K562 (cell line): ENCODE results near the gene NTRK3.

ENCODE experiments used
- GABPB1 ChIP-seq: sonication (generic); formaldehyde crosslinking; IDR thresholded peaks from 2 replicates; pipeline ENCODE4 v1.8.0; 2022; ENCODE audit warnings: mild to moderate bottlenecking, missing genetic modification reagents
- LCOR ChIP-seq: sonication (generic); formaldehyde crosslinking; IDR thresholded peaks from 2 replicates; pipeline ENCODE4 v1.8.0; 2022; ENCODE audit warnings: mild to moderate bottlenecking, missing genetic modification reagents
- MAFG ChIP-seq: fragments of 450-650 bp; conservative IDR thresholded peaks from 2 replicates; pipeline ENCODE4 v1.6.1; 2016; ENCODE audit warnings: missing genetic modification characterization, missing compliant biosample characterization
- MXI1 ChIP-seq: IDR thresholded peaks from 2 replicates; pipeline ENCODE4 v1.6.1; 2011; ENCODE audit warnings: low read depth, mild to moderate bottlenecking, improper control_type of control experiment, low read length
- POLR2AphosphoS5 ChIP-seq: IDR thresholded peaks from 2 replicates; pipeline ENCODE4 v1.6.1; 2011; ENCODE audit warnings: mild to moderate bottlenecking, low read depth, low read length, moderate library complexity; ENCODE audit not compliant: control insufficient read depth, insufficient read depth
- SIX5 ChIP-seq, 2 experiments: IDR thresholded peaks; 2 replicates each; pipeline ENCODE4 v1.6.1; 2011; ENCODE audit warnings: low read length in 2 of 2, borderline replicate concordance in 1 of 2, low read depth in 1 of 2, mild to moderate bottlenecking in 1 of 2, moderate library complexity in 1 of 2; ENCODE audit not compliant: insufficient read depth in 1 of 2
- SMC3 ChIP-seq: conservative IDR thresholded peaks from 2 replicates; pipeline ENCODE4 v1.6.1; 2011; ENCODE audit warnings: low read depth, low read length, improper control_type of control experiment; ENCODE audit not compliant: insufficient read depth
- TARDBP ChIP-seq: fragments of 450-650 bp; IDR thresholded peaks from 2 replicates; pipeline ENCODE4 v1.6.1; 2016
- ZC3H4 ChIP-seq: sonication (generic); formaldehyde crosslinking; IDR thresholded peaks from 2 replicates; pipeline ENCODE4 v1.9.0; 2021; ENCODE audit warnings: missing genetic modification reagents, borderline replicate concordance
- ZNF217 ChIP-seq: sonication (generic); formaldehyde crosslinking; IDR thresholded peaks from 2 replicates; pipeline ENCODE4 v1.8.0; 2022; ENCODE audit warnings: mild to moderate bottlenecking, missing genetic modification reagents
- TF ChIP-seq, protein P1 (sequence below), 3 experiments: IDR thresholded peaks in 2 of 3; conservative IDR thresholded peaks in 1 of 3; 2 replicates each; pipeline ENCODE4 v1.5.1; 2011 to 2012; ENCODE audit warnings: low read length in 3 of 3, mild to moderate bottlenecking in 3 of 3, control low read depth in 2 of 3, improper control_type of control experiment in 1 of 3, inconsistent platforms in 1 of 3, low read depth in 1 of 3, mixed read lengths in 1 of 3, moderate library complexity in 1 of 3; ENCODE audit not compliant: insufficient read depth in 2 of 3
- TF ChIP-seq, protein P2 (sequence below): sonication (generic); formaldehyde crosslinking; IDR thresholded peaks from 2 replicates; pipeline ENCODE4 v1.8.0; 2022; ENCODE audit warnings: missing genetic modification reagents, mild to moderate bottlenecking, borderline replicate concordance
- TF ChIP-seq, protein P3 (sequence below): fragments of 250-450 bp; sonication (Bioruptor Pico); IDR thresholded peaks from 2 replicates; pipeline ENCODE4 v1.5.0; 2022; ENCODE audit warnings: mild to moderate bottlenecking

DNA sequence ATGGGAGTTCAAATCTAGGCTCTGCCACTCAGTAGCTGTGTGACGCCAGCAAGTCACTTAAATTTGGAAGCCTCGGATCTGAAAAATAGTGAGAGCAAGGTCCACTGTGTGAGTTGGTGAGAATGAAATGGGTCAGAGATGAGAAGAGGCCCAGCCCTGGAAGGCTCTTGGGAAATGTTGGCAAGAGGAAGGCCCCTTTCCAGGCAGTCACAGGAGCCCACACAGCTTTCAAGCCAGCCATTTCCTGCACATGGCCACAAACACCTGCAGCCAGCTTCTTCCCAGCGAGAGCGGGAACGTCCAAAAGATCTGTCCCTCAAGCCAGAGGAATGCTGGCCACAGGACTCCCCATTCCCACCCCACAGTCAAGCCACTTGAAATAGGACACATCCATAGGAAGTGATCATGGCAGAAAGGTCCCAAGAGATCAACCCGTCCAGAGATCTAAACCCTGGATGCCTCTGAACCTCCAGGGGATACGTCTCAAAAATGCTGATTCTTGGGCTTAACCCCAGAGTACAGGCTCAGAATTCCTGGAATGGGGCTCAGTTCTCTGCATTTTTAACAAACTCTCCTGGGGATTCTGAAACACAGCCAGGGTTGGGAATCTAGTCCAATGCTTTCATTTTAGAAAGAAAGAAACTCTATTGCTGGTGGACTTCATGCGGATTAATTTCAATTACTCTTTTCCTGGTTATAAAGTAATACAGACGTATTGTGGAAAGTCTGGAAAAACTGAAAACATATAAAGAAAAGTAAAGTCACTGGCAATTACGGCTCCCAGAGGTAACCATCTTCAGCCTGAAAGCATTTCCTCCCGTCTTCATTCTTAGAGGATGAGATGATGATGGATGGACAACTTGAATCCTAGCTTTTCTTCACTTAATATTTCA lies 35.9 kb downstream of the NTRK3 start:
- TF ChIP-seq, protein P1, sequence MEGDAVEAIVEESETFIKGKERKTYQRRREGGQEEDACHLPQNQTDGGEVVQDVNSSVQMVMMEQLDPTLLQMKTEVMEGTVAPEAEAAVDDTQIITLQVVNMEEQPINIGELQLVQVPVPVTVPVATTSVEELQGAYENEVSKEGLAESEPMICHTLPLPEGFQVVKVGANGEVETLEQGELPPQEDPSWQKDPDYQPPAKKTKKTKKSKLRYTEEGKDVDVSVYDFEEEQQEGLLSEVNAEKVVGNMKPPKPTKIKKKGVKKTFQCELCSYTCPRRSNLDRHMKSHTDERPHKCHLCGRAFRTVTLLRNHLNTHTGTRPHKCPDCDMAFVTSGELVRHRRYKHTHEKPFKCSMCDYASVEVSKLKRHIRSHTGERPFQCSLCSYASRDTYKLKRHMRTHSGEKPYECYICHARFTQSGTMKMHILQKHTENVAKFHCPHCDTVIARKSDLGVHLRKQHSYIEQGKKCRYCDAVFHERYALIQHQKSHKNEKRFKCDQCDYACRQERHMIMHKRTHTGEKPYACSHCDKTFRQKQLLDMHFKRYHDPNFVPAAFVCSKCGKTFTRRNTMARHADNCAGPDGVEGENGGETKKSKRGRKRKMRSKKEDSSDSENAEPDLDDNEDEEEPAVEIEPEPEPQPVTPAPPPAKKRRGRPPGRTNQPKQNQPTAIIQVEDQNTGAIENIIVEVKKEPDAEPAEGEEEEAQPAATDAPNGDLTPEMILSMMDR (IDR thresholded peaks at IDR 0.05 in 2 of 3, conservative IDR thresholded peaks at IDR 0.05 in 1 of 3; ENCODE audit: insufficient read depth in 2 of 3, low read depth in 1 of 3, low read length in 3 of 3), result no peak
- no peak for TF ChIP-seq TARDBP
- no peak for TF ChIP-seq SMC3
- no peak for TF ChIP-seq GABPB1 (CRISPR knock-in tag)
- TF ChIP-seq MAFG, result no peak
- TF ChIP-seq POLR2AphosphoS5, result no peak
- TF ChIP-seq, protein P2, sequence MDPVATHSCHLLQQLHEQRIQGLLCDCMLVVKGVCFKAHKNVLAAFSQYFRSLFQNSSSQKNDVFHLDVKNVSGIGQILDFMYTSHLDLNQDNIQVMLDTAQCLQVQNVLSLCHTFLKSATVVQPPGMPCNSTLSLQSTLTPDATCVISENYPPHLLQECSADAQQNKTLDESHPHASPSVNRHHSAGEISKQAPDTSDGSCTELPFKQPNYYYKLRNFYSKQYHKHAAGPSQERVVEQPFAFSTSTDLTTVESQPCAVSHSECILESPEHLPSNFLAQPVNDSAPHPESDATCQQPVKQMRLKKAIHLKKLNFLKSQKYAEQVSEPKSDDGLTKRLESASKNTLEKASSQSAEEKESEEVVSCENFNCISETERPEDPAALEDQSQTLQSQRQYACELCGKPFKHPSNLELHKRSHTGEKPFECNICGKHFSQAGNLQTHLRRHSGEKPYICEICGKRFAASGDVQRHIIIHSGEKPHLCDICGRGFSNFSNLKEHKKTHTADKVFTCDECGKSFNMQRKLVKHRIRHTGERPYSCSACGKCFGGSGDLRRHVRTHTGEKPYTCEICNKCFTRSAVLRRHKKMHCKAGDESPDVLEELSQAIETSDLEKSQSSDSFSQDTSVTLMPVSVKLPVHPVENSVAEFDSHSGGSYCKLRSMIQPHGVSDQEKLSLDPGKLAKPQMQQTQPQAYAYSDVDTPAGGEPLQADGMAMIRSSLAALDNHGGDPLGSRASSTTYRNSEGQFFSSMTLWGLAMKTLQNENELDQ, result no peak
- no peak for TF ChIP-seq ZNF217 (CRISPR knock-in tag)
- no peak for TF ChIP-seq SIX5 (IDR thresholded peaks at IDR 0.05; ENCODE audit: borderline replicate concordance in 1 of 2, insufficient read depth in 1 of 2, low read depth in 1 of 2, low read length in 2 of 2)
- TF ChIP-seq, protein P3, sequence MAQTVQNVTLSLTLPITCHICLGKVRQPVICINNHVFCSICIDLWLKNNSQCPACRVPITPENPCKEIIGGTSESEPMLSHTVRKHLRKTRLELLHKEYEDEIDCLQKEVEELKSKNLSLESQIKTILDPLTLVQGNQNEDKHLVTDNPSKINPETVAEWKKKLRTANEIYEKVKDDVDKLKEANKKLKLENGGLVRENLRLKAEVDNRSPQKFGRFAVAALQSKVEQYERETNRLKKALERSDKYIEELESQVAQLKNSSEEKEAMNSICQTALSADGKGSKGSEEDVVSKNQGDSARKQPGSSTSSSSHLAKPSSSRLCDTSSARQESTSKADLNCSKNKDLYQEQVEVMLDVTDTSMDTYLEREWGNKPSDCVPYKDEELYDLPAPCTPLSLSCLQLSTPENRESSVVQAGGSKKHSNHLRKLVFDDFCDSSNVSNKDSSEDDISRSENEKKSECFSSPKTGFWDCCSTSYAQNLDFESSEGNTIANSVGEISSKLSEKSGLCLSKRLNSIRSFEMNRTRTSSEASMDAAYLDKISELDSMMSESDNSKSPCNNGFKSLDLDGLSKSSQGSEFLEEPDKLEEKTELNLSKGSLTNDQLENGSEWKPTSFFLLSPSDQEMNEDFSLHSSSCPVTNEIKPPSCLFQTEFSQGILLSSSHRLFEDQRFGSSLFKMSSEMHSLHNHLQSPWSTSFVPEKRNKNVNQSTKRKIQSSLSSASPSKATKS (CRISPR knock-in tag), result no peak
- no peak for TF ChIP-seq LCOR
- no peak for TF ChIP-seq MXI1
- no peak for TF ChIP-seq ZC3H4 (CRISPR knock-in tag)
